Stimulated activated CD4-positive, alpha-beta T cell treated with anti-CD3 and anti-CD28 coated beads, TNF-alpha, amount 100 ng/mL, for 4 hours (primary cell): ENCODE results near the gene TMEM167B.

Source experiments
- DNase-seq, 3 experiments: peaks; one replicate each; pipeline ENCODE4 v3.0.0-alpha.2; 2020; ENCODE audit warnings: low read depth in 3 of 3

The TMEM167B gene

GRCh38 chr1:109080441-109081082, 10.0 kb upstream of the TMEM167B start:
- no peak for DNase-seq

DNA sequence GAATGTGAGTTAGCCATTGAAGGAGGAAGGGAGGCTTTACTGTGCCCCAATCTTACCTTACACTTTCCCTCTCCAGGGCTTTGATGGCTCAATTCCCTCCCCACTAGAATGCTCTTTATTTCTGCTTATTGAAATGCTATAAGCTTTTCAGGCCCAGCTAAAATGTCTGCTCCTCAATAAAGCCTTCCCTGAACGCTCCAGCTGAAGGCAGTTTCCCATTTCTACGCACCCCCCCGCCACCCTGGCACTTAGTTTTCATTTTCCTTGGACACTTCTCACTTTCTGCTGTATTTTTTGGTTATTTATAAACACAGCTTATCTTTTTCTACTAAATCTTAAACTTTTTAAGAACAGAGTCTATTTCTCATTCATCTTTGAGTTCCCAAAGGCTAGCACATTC, 7.1 kb upstream of the TMEM167B start:
- no peak for DNase-seq

GRCh38 chr1:109083923-109084322, 6.6 kb upstream of the TMEM167B start:
- no peak for DNase-seq

- DNase-seq: no peak
Observed at GRCh38 chr1:109084563-109085517, 5.7 kb upstream of the TMEM167B start.

GRCh38 chr1:109089242-109090015, 1.1 kb upstream of the TMEM167B start:
- no peak for DNase-seq

GRCh38 chr1:109091078-109091838, 694 bp downstream of the TMEM167B start:
- no peak for DNase-seq

GRCh38 chr1:109091839-109092193, 1.3 kb downstream of the TMEM167B start:
- no peak for DNase-seq

DNA sequence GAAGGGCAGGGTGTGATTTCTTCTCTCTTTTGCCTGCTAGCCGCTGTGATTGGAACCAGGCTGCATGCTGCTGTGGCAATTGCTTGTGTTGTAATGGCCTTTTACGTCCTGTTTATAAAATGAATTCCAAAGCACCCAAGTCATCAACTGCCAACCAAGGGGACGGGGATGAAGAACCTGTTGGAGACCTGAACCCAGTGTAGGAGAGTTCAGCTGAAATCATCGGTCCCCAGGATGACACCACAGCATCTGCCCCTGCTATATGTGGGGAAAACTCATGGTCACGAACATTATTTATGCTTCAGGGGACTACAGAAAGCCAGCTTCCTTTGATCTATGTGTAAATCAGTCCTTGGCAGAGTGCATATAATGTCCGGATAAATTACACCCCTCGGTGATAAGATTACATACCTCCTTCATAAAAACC, 3.8 kb downstream of the TMEM167B start:
- no peak for DNase-seq

DNA sequence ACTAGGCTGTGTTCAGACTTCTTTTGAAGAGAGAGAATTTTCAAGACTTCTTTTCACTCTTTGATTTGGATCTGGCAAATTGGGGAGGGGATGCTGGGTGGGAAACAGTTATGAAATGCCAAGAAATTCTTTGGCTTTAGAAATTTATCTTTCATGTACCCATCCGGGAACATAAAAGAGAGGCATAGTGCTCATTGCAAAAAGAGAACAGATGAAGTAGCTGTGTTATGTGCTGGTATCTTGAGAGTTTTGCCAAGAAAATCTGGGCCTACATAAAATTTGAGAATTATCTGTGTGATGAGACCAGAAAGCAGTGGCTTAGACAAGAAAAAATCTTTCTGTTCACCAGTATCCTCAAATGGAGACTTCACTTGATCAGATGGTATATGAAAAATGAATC, 4.3 kb downstream of the TMEM167B start:
- no peak for DNase-seq

DNA sequence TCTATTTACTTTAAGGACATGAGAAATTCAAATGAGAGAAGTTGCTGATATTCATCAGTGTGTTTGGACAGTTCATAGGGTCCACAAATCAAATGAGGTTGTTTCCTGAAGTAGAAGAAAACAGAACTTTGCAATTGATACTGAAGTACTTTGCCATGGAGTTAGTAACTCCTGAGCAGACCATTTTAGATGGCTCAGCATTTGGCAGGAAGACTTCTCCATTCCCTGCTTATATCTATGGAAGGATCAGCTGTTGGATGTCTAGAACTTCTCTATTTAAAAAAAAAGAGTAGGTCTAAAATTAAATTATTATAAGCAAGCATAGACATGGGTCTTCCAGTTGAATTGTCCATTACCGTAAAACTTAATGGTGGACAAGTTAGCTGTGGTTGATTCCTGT, 5.1 kb downstream of the TMEM167B start:
- DNase-seq: no peak

GRCh38 chr1:109096120-109096519, 5.6 kb downstream of the TMEM167B start:
- no peak for DNase-seq

DNA sequence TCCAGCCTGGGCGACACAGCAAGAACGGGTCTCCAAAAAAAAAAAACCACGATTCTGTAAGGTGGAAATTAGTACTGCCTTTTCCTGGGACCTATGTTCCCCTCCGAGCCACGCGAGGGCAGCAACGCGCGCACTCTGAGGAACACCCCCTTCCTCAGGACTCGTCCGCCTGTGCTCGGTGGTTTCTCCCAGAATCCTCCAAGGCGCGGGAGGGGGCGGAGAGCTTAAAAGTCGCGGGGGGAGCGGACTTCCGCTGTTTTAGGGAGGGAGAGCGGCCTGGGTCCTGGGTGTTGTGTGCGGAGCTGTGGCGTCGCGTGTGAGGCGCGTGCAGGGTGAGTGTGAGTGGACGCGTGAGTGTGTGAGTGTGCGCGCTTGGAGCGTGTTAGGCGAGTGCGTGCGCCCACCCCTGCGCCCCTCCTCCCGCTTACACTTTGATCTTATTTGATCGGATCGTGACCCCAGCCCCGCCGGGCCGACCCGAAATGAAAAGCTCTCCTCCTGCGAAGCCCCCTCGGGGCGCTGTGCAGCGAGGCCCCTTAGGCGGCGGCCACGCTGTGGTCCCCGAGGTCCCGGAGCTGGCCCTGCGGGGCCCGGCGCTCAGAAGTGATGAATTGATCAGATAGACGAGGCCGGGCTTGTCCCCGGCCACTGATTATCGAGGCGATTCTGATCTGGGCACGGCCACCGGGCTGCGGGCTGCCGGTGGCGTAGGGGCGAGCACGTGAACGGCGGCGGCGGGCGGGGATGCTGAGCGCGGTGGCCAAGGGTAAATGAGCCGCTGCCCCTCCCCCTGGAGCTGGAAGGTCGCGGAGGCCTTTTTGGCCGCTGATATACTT, 9.6 kb downstream of the TMEM167B start:
- peak; percentile 93 to 98 (median 96) for DNase-seq

DNA sequence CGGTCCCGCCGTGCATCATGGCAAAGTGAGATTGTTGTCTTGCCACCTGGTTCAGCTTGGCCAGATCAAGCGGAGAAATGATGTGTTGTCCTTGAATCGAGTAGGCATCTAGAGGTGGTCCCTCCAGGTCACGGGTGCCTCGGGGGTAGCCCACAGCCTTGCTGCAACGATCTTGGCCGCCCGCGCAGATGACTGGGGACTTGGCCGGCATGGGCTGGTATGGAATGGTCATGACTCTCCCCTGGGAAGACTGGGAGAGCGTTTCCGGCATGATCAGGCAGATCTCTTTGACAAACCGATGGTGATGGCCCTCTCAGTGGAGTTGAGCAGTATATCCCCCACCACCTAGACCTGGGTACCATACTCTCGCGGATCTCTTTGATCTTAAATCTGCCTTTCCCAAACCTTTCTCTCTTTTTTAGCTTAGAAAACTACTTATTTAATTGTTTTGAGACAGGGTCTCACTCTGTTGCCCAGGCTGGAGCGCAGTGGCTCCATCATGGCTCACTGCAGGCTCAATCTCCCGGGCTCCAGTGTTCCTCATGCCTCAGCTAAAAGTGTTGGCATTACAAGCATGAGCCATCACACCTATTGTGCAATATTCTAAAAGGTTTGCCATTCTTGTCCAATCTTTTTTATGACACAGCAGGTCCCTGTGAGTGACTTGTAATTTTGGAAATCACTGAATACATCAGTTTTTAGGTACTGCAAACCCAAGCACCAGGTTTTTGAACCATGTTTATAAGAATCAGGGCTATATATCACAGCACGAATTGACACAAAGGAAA, 14.0 kb downstream of the TMEM167B start:
- DNase-seq: no peak

DNA sequence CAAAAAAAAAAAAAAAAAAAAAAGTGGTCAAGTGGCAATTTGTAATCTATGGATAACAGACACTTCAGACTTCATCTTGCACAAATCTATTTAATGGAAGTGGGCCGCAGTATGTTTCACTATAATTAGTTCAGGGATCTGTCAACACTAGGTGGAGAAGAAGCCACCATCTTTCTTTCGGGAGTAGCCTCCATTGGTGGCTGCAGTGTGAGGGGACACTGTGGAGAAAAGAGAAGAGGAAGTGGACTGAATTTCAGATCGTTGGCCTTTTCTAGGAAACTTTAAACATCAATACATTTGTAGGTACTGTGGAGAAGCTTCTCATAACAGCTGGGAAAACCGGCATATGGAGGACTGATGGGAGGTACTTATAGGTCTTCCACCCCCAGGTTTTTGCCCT, 15.3 kb downstream of the TMEM167B start:
- no peak for DNase-seq

DNA sequence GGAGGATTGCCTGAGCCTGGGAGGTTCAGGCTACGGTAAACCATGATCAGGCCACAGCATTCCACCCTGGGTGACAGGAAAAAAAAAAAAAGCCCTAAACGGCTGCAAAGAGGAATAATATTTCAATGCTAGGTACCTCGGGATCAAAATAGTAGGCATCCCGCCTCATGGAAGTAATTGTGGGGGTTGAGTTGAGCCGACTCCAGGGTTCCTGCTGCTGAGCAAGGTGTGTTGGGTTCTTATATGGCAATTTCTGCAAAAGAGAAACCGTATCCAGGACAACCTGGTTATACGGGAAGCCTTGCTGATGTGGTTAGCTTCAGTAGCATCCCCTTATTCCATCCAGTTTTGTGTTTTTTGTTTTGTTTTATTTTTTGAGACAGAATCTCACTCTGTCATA, 17.2 kb downstream of the TMEM167B start:
- DNase-seq: no peak

- DNase-seq: no peak
Observed at GRCh38 chr1:109109906-109110305, 19.3 kb downstream of the TMEM167B start.

DNA sequence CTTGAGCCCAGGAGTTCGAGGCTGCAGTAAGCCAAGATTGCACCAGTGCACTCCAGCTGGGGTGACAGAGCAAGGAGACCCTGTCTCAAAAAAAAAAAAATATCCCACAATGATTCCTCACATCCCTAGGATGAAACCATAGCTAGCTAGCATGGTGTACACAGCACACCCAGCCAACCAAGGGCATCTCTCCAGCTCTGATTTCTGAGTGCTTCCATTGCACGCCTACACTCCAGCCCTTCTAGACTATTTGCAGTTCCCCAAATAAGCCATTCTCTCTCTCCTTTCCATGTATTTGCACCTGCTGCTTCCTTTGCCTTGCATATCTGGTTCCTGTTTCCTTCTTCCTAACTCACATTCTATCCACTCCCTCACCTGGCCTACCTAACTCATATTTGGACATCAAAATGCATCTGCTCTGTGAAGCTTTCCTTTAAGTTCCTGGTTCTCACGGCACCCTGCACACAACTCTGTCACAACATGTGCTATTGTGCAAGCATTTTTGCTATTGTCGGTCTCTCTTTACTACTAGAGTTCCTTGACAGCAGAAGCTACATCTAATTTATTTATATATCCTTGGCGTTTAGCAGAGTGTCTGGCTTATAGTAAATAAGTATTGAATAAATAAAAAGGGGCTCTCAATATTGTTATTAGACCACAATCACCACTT, 21.0 kb downstream of the TMEM167B start:
- no peak for DNase-seq

- no peak for DNase-seq
Observed at GRCh38 chr1:109112056-109112651, 21.6 kb downstream of the TMEM167B start.
